Stimulated activated CD8-positive, alpha-beta memory T cell treated with anti-CD3 and anti-CD28 coated beads, Interleukin-15, amount 100 ng/mL, for 4 hours (primary cell): ENCODE results near the gene DPH7.
"Not testable (repeated sequence)": the region's sequence is repeated elsewhere in the genome, so short reads cannot be mapped to it uniquely, and the experiment has no call there.

ENCODE experiments used
- DNase-seq, 2 donors: peaks; one replicate each; pipeline ENCODE4 v3.0.0-alpha.2; 2020; ENCODE audit warnings: low read depth in 2 of 2

DPH7 gene

GRCh38 chr9:137606005-137606621 is 27.4 kb upstream of the DPH7 start:
- DNase-seq, result no peak

GRCh38 chr9:137605121-137606004 is 26.6 kb upstream of the DPH7 start, which contains the start of gene ARRDC1:
ARRDC1 (plus strand) TSS chr9:137605686; CDS start chr9:137605718, 32 bp downstream.
- DNase-seq, result peak; percentile 83 to 90

GRCh38 chr9:137604345-137605086 is 25.8 kb upstream of the DPH7 start:
- no peak for DNase-seq

- no peak for DNase-seq
Observed at GRCh38 chr9:137603879-137604278, 25.2 kb upstream of the DPH7 start.

GRCh38 chr9:137602661-137603060 is 23.9 kb upstream of the DPH7 start:
- no peak for DNase-seq

- DNase-seq, result no peak
Observed at GRCh38 chr9:137598943-137599342, 20.2 kb upstream of the DPH7 start.

- DNase-seq, result not testable (repeated sequence)
Observed at GRCh38 chr9:137596577-137596976, 17.9 kb upstream of the DPH7 start.

- no peak for DNase-seq
Observed at GRCh38 chr9:137593176-137593575, 14.5 kb upstream of the DPH7 start.

GRCh38 chr9:137592767-137593166 is 14.0 kb upstream of the DPH7 start:
- no peak for DNase-seq

GRCh38 chr9:137590469-137591383 is 12.0 kb upstream of the DPH7 start, which contains the start of gene ZMYND19:
ZMYND19 (minus strand) TSS chr9:137590512; CDS start chr9:137590263, 249 bp downstream.
- peak; percentile 66 to 80 for DNase-seq

GRCh38 chr9:137590123-137590468 is 11.4 kb upstream of the DPH7 start:
- no peak for DNase-seq

GRCh38 chr9:137589441-137590122 is 10.9 kb upstream of the DPH7 start:
- no peak for DNase-seq

- DNase-seq, result no peak
Observed at GRCh38 chr9:137588891-137589290, 10.2 kb upstream of the DPH7 start.

GRCh38 chr9:137588311-137588710 is 9.6 kb upstream of the DPH7 start:
- no peak for DNase-seq

- DNase-seq, result no peak
Observed at GRCh38 chr9:137586854-137587253, 8.1 kb upstream of the DPH7 start.

GRCh38 chr9:137583957-137584356 is 5.2 kb upstream of the DPH7 start:
- DNase-seq, result no peak

- no peak for DNase-seq
Observed at GRCh38 chr9:137583347-137583746, 4.6 kb upstream of the DPH7 start.

- no peak for DNase-seq
Observed at GRCh38 chr9:137582286-137582860, 3.6 kb upstream of the DPH7 start.

- DNase-seq, result no peak
Observed at GRCh38 chr9:137581361-137582285, 2.9 kb upstream of the DPH7 start.
